ENCODE data around the gene PCIF1.
"Not testable (repeated sequence)": the region's sequence is repeated elsewhere in the genome, so short reads cannot be mapped to it uniquely, and the experiment has no call there.

Gene PCIF1

GRCh38 chr20:45924391-45925261 is 9.9 kb upstream of the PCIF1 start:
- DNase-seq (ENCODE audit: low read depth in 2 of 2): no peak

GRCh38 chr20:45925821-45926506 is 8.5 kb upstream of the PCIF1 start:
- no peak for DNase-seq (ENCODE audit: low read depth in 2 of 2)

- no peak for DNase-seq (ENCODE audit: low read depth in 2 of 2)
Measured at GRCh38 chr20:45926731-45927070, 7.8 kb upstream of the PCIF1 start.

- no peak for DNase-seq (ENCODE audit: low read depth in 2 of 2)
Measured at GRCh38 chr20:45927071-45927878, 7.2 kb upstream of the PCIF1 start.

- DNase-seq (ENCODE audit: low read depth in 2 of 2): not testable (repeated sequence)
Measured at GRCh38 chr20:45931680-45932079, 2.8 kb upstream of the PCIF1 start.

- DNase-seq (ENCODE audit: low read depth in 2 of 2): peak; percentile 39 to 52
Measured at GRCh38 chr20:45933266-45934045, 1.0 kb upstream of the PCIF1 start.

GRCh38 chr20:45934046-45934585 is 367 bp upstream of the PCIF1 start:
- peak in 1 of 2 donors; percentile 36 for DNase-seq (ENCODE audit: low read depth in 2 of 2)

GRCh38 chr20:45935416-45936046 is 1.0 kb downstream of the PCIF1 start:
- no peak for DNase-seq (ENCODE audit: low read depth in 2 of 2)

- DNase-seq (ENCODE audit: low read depth in 2 of 2): no peak
Measured at GRCh38 chr20:45937765-45938164, 3.3 kb downstream of the PCIF1 start.

GRCh38 chr20:45938727-45939438 is 4.4 kb downstream of the PCIF1 start:
- DNase-seq (ENCODE audit: low read depth in 2 of 2): no peak

- no peak for DNase-seq (ENCODE audit: low read depth in 2 of 2)
Measured at GRCh38 chr20:45940053-45940452, 5.6 kb downstream of the PCIF1 start.

GRCh38 chr20:45940469-45940868 is 6.0 kb downstream of the PCIF1 start:
- no peak for DNase-seq (ENCODE audit: low read depth in 2 of 2)

- DNase-seq (ENCODE audit: low read depth in 2 of 2): no peak
Measured at GRCh38 chr20:45943613-45944012, 9.1 kb downstream of the PCIF1 start.

GRCh38 chr20:45944151-45944964 is 9.9 kb downstream of the PCIF1 start:
- DNase-seq (ENCODE audit: low read depth in 2 of 2): no peak

- DNase-seq (ENCODE audit: low read depth in 2 of 2): no peak
Measured at GRCh38 chr20:45944965-45945677, 10.6 kb downstream of the PCIF1 start.

GRCh38 chr20:45945678-45946148 is 11.2 kb downstream of the PCIF1 start:
- DNase-seq (ENCODE audit: low read depth in 2 of 2): no peak

- DNase-seq (ENCODE audit: low read depth in 2 of 2): no peak
Measured at GRCh38 chr20:45946149-45946970, 11.9 kb downstream of the PCIF1 start.

Measured in activated CD4-positive, alpha-beta T cell treated with anti-CD3 and anti-CD28 coated beads for 24 hours (primary cell).